NCI-H82 treated with DMSO at 0.1 percent for 48 hours (cell line): ENCODE data around the gene ANKS1B.
"Not testable (repeated sequence)": the region's sequence is repeated elsewhere in the genome, so short reads cannot be mapped to it uniquely, and the experiment has no call there.

Source experiments
- DNase-seq: peaks from one replicate; lab custom pipeline; 2025; ENCODE audit not compliant: unreplicated experiment; lab: John Stamatoyannopoulos, UW

ANKS1B gene

GRCh38 chr12:99609455-99610181 is 375.1 kb downstream of the ANKS1B start:
- DNase-seq, result no peak

- no peak for DNase-seq
Measured at GRCh38 chr12:99600388-99600787, 384.3 kb downstream of the ANKS1B start.

GRCh38 chr12:99598785-99599184 is 386.0 kb downstream of the ANKS1B start:
- no peak for DNase-seq

GRCh38 chr12:99596762-99597161 is 388.0 kb downstream of the ANKS1B start:
- DNase-seq, result no peak

GRCh38 chr12:99577125-99577524 is 407.6 kb downstream of the ANKS1B start:
- not testable (repeated sequence) for DNase-seq

- DNase-seq, result no peak
Measured at GRCh38 chr12:99573980-99574379, 410.8 kb downstream of the ANKS1B start.

- no peak for DNase-seq
Measured at GRCh38 chr12:99567072-99567471, 417.7 kb downstream of the ANKS1B start.

- DNase-seq, result no peak
Measured at GRCh38 chr12:99558109-99558508, 426.6 kb downstream of the ANKS1B start.

- peak; percentile 88 for DNase-seq
Measured at GRCh38 chr12:99553461-99553860, 431.3 kb downstream of the ANKS1B start.

GRCh38 chr12:99552022-99552421 is 432.7 kb downstream of the ANKS1B start:
- no peak for DNase-seq

- DNase-seq, result no peak
Measured at GRCh38 chr12:99549651-99550050, 435.1 kb downstream of the ANKS1B start.

- no peak for DNase-seq
Measured at GRCh38 chr12:99549196-99549595, 435.5 kb downstream of the ANKS1B start.

GRCh38 chr12:99544457-99544856 is 440.3 kb downstream of the ANKS1B start:
- no peak for DNase-seq

GRCh38 chr12:99529966-99530365 is 454.8 kb downstream of the ANKS1B start:
- no peak for DNase-seq

GRCh38 chr12:99528478-99528877 is 456.3 kb downstream of the ANKS1B start:
- no peak for DNase-seq

- no peak for DNase-seq
Measured at GRCh38 chr12:99523853-99524252, 460.9 kb downstream of the ANKS1B start.

GRCh38 chr12:99522456-99522855 is 462.3 kb downstream of the ANKS1B start:
- no peak for DNase-seq

- no peak for DNase-seq
Measured at GRCh38 chr12:99521664-99522063, 463.1 kb downstream of the ANKS1B start.

GRCh38 chr12:99513066-99513465 is 471.7 kb downstream of the ANKS1B start:
- no peak for DNase-seq

GRCh38 chr12:99505805-99506204 is 478.9 kb downstream of the ANKS1B start:
- DNase-seq, result no peak

GRCh38 chr12:99498756-99499155 is 486.0 kb downstream of the ANKS1B start:
- no peak for DNase-seq

GRCh38 chr12:99495799-99496198 is 488.9 kb downstream of the ANKS1B start:
- peak; percentile 36 for DNase-seq

GRCh38 chr12:99493197-99493596 is 491.5 kb downstream of the ANKS1B start:
- DNase-seq, result no peak
